Progenitor cell of endocrine pancreas (in vitro differentiated cells): ENCODE measurements around the gene PCP2. TPM values are rescaled to one million over a fixed set of nuclear protein-coding genes. Genes with fewer than 3 reads are reported as not detected.

ENCODE experiments used
- DNase-seq: peaks from one replicate; pipeline ENCODE4 v3.0.0; 2021; ENCODE audit warnings: low spot score; ENCODE audit not compliant: unreplicated experiment
- H3K27ac Mint-ChIP-seq: 2 replicates; pipeline ENCODE4 v1.8.0; 2021; ENCODE audit warnings: mild to moderate bottlenecking, moderate library complexity, mixed read lengths
- H3K27me3 Mint-ChIP-seq: 2 replicates; pipeline ENCODE4 v1.8.0; 2021; ENCODE audit warnings: mixed read lengths
- H3K36me3 Mint-ChIP-seq: 2 replicates; pipeline ENCODE4 v1.8.0; 2022; ENCODE audit warnings: mixed read lengths; ENCODE audit not compliant: insufficient read depth
- H3K4me1 Mint-ChIP-seq: 2 replicates; pipeline ENCODE4 v1.8.0; 2021; ENCODE audit warnings: low read depth, mixed read lengths
- H3K4me3 Mint-ChIP-seq: 2 replicates; pipeline ENCODE4 v1.8.0; 2021; ENCODE audit warnings: low read depth, mild to moderate bottlenecking, moderate library complexity, mixed read lengths
- H3K9me3 Mint-ChIP-seq: 2 replicates; pipeline ENCODE4 v1.8.0; 2021; ENCODE audit warnings: low read depth, mixed read lengths
- CTCF ChIP-seq: fragments of 200-600 bp; sonication (generic); IDR thresholded peaks from one replicate; pipeline ENCODE4 v1.5.0; 2021; ENCODE audit warnings: antibody characterized with exemption, mild to moderate bottlenecking; ENCODE audit not compliant: unreplicated experiment
- total RNA-seq: library from RNA; stranded (reverse); gene quantifications from 2 replicates; pipeline ENCODE4 v1.2.1, GENCODE V29; 2021

Gene PCP2
- total RNA-seq, 1 donor from 2014 or later, result 2.0 TPM

GRCh38 chr19:7625763-7626372, 7.7 kb downstream of the PCP2 start:
- Mint-ChIP-seq H3K36me3 (peaks cover 14% of the 10 kb centered on the region), H3K9me3 (no peaks in the 10 kb centered on the region)
- TF ChIP-seq CTCF, result no peak

GRCh38 chr19:7624810-7625209, 8.7 kb downstream of the PCP2 start:
- no peak overlapping the region for H3K4me3 Mint-ChIP-seq
- no peak for DNase-seq
- no peak for TF ChIP-seq CTCF
- peaks cover 14% of the 10 kb centered on the region for H3K36me3 Mint-ChIP-seq
- H3K9me3 Mint-ChIP-seq, result no peaks in the 10 kb centered on the region
- H3K4me1 Mint-ChIP-seq, result peaks cover 16% of the 10 kb centered on the region
- H3K27me3 Mint-ChIP-seq, result no peaks in the 10 kb centered on the region
- H3K27ac Mint-ChIP-seq, result no peak overlapping the region

More at GRCh38 chr19:7625763-7626372, 7.7 kb downstream of the PCP2 start:
- Mint-ChIP-seq H3K4me3 (no peak overlapping the region), H3K27me3 (no peaks in the 10 kb centered on the region), H3K27ac (no peak overlapping the region), H3K4me1 (peaks cover 24% of the 10 kb centered on the region)
- DNase-seq, result no peak

GRCh38 chr19:7623725-7624603, 9.6 kb downstream of the PCP2 start:
- no peak overlapping the region for H3K4me3 Mint-ChIP-seq
- TF ChIP-seq CTCF, result no peak
- peaks cover 8% of the 10 kb centered on the region for H3K4me1 Mint-ChIP-seq
- H3K27ac Mint-ChIP-seq, result no peak overlapping the region
- H3K36me3 Mint-ChIP-seq, result peaks cover 12% of the 10 kb centered on the region
- no peak for DNase-seq
- H3K9me3 Mint-ChIP-seq, result no peaks in the 10 kb centered on the region
- no peaks in the 10 kb centered on the region for H3K27me3 Mint-ChIP-seq

GRCh38 chr19:7622933-7623685, 10.4 kb downstream of the PCP2 start:
- H3K4me3 Mint-ChIP-seq, result no peak overlapping the region
- no peak for DNase-seq
- H3K36me3 Mint-ChIP-seq, result peaks cover 19% of the 10 kb centered on the region
- TF ChIP-seq CTCF, result no peak
- no peak overlapping the region for H3K27ac Mint-ChIP-seq
- peaks cover 1% of the 10 kb centered on the region for H3K4me1 Mint-ChIP-seq
- H3K9me3 Mint-ChIP-seq, result no peaks in the 10 kb centered on the region
- H3K27me3 Mint-ChIP-seq, result no peaks in the 10 kb centered on the region
